Measurements from ENCODE around the gene GALNT2. TPM values are rescaled to one million over a fixed set of nuclear protein-coding genes. Genes with fewer than 3 reads are reported as not detected.

GALNT2 gene
- total and polyA plus RNA-seq, 2 of the 4 experiments (the other 2 are of a cell fraction) = 50.4 to 189 TPM

GRCh38 chr1:230145953-230146476 lies 79.0 kb downstream of the GALNT2 start:
- Histone ChIP-seq H3K4ac (ENCODE audit: low read depth, low read length) (no peak overlapping the region), H2AK5ac (ENCODE audit: low read depth, low read length) (no peak overlapping the region), H3K4me1 (ENCODE audit: control insufficient read depth, insufficient read depth, low read length) (peaks cover 11% of the 10 kb centered on the region), H3K27me3 (ENCODE audit: control insufficient read depth, insufficient read depth, low read length) (no peaks in the 10 kb centered on the region), H3K4me2 (ENCODE audit: low read depth, low read length) (no peak overlapping the region), H3K14ac (replicated peaks; ENCODE audit: low read depth, low read length) (no peak overlapping the region), H3K36me3 (ENCODE audit: control insufficient read depth, insufficient read depth, low read length) (no peaks in the 10 kb centered on the region), H3K18ac (ENCODE audit: low read depth, low read length) (no peak overlapping the region), H2AK9ac (replicated peaks; ENCODE audit: low read depth, low read length, poor library complexity) (no peak overlapping the region), H4K20me1 (ENCODE audit: insufficient read depth, low read length) (peaks cover 73% of the 10 kb centered on the region), H2BK15ac (ENCODE audit: low read depth, low read length) (no peak overlapping the region), H2AFZ (replicated peaks; ENCODE audit: low read length, poor library complexity) (no peak overlapping the region), H2BK5ac (ENCODE audit: low read depth, low read length, poor library complexity, severe bottlenecking) (no peak overlapping the region), H3K56ac (ENCODE audit: extremely low read depth, insufficient read depth, low read length) (no peak overlapping the region), H3K4me3 (ENCODE audit: insufficient read depth, low read depth, low read length) (no peak overlapping the region), H3K79me1 (ENCODE audit: low read depth in 1 of 2, low read length in 2 of 2) (peaks cover 56 to 94% of the 10 kb centered on the region in 2 experiments), H3K9me3 (ENCODE audit: control insufficient read depth, insufficient read depth, low read length) (no peaks in the 10 kb centered on the region), H3K23ac (ENCODE audit: low read depth, low read length) (no peak overlapping the region), H2BK20ac (ENCODE audit: low read depth, low read length) (no peak overlapping the region), H2BK120ac (ENCODE audit: low read depth, low read length) (no peak overlapping the region), H3K9me1 (ENCODE audit: insufficient read depth, low read length) (peaks cover 39% of the 10 kb centered on the region), H3K9ac (ENCODE audit: low read depth, low read length) (no peak overlapping the region), H4K8ac (ENCODE audit: low read depth in 2 of 2, low read length in 2 of 2) (no peak overlapping the region), H4K5ac (ENCODE audit: low read depth, low read length) (no peak overlapping the region), H4K91ac (ENCODE audit: insufficient read depth, low read depth, low read length) (no peak overlapping the region), H3K27ac (ENCODE audit: insufficient read depth, low read length) (no peak overlapping the region)
- DNase-seq = no peak
- in situ Hi-C loops (cut with MboI; ENCODE audit: low sequenced_read_pairs) (no loop called here), intact Hi-C loops (cut with micrococcal nuclease) (no loop called here), dilution Hi-C loops (cut with HindIII; ENCODE audit: low sequenced_read_pairs, unreplicated experiment) (no loop called here)
- TF ChIP-seq MXI1 (IDR thresholded peaks at IDR 0.05; ENCODE audit: borderline replicate concordance, low read depth, low read length) = no peak
- TF ChIP-seq RAD21 (IDR thresholded peaks at IDR 0.05; ENCODE audit: low read length) = no peak
- no peak for TF ChIP-seq BHLHE40 (IDR thresholded peaks at IDR 0.05; ENCODE audit: low read depth, low read length)
- TF ChIP-seq RCOR1 (IDR thresholded peaks at IDR 0.05; ENCODE audit: insufficient replicate concordance, low read length) = no peak
- no peak for TF ChIP-seq FOS (IDR thresholded peaks at IDR 0.05; ENCODE audit: low read depth, low read length)
- no peak for TF ChIP-seq CEBPB (IDR thresholded peaks at IDR 0.05; ENCODE audit: low read depth, low read length)
- TF ChIP-seq NFE2L2 (IDR thresholded peaks at IDR 0.05; ENCODE audit: low read depth, low read length) = no peak
- no peak for ATAC-seq (ENCODE audit: low read depth)
- no TSS peak for BruUV-seq (replicated peaks)
- POLR2A ChIA-PET (ENCODE audit: unreplicated experiment) = no interaction called here
- CTCF ChIA-PET = interaction anchor here (1.5 kb wide), 1 partner anchor 11 kb away, joined by 3 read pairs; no protein-coding TSS in a partner anchor
- no CpG with 5 or more reads among the region's 7 CpGs for WGBS, 2 experiments (ENCODE audit: extremely low coverage in 2 of 2, insufficient read length in 1 of 2)

All from IMR-90 (cell line).